GM10266 (cell line): ENCODE results near the gene SCMH1.

Source experiments
- DNase-seq: peaks from one replicate; pipeline ENCODE4 v3.0.0; 2012; ENCODE audit errors: extremely low spot score
- TF ChIP-seq, protein P1 (sequence below): IDR thresholded peaks from 2 replicates; pipeline ENCODE4 v1.5.1; 2012; ENCODE audit warnings: mild to moderate bottlenecking, low read depth; ENCODE audit not compliant: control insufficient read depth, insufficient read depth; ENCODE audit errors: missing control alignments

SCMH1 gene

DNA sequence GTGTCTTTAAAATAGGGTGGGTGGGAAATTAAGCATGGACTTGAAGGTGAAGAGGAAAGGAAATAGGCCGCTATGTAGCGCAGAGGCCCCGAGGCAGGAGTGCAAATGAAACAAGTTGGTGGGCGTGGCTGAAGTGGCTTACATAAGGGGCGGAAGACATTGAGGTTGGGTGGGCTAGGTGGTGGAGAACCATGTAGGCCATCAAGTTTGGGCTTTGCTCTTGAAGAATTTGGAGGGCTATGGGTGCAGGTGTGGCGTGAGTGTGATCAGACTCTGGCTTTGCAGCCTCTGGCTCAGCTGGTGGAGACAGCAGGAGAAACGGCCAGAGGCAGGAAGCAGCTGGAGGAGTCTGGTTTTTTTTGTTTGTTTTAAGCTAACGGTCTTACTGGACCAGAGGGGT, 227.2 kb downstream of the SCMH1 start:
- DNase-seq, result no peak
- TF ChIP-seq, protein P1, sequence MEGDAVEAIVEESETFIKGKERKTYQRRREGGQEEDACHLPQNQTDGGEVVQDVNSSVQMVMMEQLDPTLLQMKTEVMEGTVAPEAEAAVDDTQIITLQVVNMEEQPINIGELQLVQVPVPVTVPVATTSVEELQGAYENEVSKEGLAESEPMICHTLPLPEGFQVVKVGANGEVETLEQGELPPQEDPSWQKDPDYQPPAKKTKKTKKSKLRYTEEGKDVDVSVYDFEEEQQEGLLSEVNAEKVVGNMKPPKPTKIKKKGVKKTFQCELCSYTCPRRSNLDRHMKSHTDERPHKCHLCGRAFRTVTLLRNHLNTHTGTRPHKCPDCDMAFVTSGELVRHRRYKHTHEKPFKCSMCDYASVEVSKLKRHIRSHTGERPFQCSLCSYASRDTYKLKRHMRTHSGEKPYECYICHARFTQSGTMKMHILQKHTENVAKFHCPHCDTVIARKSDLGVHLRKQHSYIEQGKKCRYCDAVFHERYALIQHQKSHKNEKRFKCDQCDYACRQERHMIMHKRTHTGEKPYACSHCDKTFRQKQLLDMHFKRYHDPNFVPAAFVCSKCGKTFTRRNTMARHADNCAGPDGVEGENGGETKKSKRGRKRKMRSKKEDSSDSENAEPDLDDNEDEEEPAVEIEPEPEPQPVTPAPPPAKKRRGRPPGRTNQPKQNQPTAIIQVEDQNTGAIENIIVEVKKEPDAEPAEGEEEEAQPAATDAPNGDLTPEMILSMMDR, result no peak

DNA sequence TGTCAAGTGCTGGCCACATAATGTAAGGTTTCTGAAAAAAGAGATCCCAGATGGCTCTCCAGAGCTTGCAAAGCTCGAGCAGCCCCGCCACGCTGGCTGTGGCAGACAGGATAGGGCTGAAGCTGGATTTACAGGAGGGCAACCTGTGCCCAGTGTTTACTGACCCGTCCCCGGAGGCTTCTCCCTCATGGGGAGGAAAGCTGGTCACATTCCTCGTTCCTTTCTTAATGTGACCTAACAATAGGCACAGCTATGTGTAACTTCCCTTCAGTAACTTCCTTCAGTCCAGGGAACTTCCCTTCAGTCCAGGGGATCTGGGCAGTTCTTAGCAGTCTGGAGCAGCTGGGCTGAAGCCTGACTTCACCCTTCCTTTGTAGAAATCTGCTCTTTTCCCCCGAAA, 228.3 kb downstream of the SCMH1 start:
- TF ChIP-seq, protein P1, result no peak
- DNase-seq, result no peak

DNA sequence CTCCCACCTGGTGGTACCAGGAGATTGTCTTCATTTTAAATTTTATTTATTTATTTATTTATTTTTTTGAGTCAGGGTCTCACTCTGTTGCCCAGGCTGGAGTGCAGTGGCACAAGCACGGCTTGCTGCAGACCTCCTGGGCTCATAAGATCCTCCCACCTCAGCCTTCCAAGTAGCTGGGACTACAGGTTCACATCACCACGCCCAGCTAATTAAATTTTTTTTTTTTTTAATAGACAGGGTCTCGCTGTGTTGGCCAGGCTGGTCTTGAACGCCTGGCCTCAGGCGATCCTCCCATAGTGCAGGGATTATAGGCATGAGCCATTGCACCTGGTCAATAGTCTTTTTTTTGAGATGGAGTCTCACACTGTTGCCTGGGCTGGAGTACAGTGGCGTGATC, 229.1 kb downstream of the SCMH1 start:
- TF ChIP-seq, protein P1, result no peak
- DNase-seq, result no peak

DNA sequence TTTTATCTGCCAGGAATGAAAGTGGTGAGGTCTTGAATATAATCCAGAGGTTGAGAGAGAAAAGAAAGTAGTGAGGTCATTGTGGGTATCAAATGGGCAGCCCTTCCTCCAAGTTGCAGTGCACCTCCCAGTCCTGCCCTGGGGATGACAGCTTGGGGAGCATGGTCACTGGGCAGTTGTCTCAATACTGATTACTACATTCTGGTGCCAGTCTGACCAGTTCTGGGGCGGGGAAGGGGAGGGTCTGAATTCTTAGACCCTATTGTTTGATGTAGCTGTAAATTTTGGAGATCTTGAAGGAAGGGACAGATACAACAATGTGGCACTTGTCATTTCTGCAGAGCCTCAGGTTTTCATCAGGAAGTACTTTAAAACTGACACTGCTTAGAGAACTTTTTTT, 231.8 kb downstream of the SCMH1 start:
- TF ChIP-seq, protein P1, result no peak
- DNase-seq, result no peak

DNA sequence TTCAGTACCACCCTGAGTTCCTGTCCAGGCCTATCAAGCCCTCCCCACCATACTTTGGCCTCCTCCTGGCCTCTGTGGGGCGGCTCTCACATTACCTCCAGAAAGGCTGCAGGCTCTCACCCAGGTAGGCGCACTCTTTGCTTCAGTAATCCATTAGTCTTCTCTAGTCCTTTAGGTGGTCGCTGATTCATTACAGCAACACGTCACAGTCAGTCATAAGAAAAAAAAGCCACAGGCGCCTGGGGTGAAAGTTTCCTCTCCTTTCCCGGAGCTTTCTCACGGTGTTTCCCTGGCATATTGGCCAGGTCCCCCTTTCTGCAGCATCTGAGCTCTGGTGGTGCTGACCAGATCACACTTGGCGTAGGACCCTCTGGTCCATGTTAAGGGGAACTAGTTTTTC, 232.6 kb downstream of the SCMH1 start:
- no peak for DNase-seq
- TF ChIP-seq, protein P1, result no peak

DNA sequence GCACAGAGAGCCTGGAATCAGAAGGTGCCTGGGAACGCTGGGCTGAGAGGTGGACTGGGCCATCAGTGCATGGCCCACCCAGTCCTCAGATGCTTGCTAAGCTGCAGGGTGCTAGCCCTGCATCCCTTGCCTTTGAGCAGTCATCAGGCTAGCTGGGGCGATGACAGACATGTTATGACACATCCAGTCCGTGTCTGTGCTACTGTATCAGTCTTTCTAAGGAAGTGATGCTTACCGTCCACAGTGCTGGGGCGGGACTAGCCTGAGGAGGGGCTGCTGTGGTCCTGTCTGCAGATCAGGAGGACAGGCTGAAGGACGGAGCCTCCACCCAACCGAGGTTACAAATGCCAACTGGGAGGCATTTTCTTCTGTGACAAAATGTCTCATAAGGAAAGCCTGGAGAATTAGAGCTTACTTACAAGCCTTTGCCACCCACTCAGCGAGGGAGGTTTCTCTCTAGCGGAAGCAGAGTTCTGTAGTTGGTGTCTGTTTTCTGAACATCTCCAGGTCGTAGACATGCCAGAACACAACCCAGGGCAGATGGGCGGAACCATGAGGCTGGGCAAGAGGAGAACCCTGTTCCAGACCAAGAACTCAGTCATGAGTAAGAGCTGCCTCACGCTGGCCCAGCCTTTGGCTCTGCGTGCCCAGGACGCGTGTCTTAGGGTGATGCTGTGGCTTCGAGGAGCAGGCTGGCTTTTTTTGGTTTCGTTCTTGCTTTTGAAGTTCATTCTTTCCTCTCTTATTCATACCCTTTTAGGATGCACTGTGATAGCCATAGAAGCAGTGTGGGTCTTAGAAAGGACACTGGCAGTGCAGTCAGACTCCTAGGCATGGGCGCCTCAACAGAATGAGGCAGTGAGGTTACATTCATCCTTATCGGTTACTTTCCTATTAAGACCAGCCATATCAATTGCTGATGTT, 234.9 kb downstream of the SCMH1 start:
- no peak for DNase-seq
- TF ChIP-seq, protein P1, result no peak

DNA sequence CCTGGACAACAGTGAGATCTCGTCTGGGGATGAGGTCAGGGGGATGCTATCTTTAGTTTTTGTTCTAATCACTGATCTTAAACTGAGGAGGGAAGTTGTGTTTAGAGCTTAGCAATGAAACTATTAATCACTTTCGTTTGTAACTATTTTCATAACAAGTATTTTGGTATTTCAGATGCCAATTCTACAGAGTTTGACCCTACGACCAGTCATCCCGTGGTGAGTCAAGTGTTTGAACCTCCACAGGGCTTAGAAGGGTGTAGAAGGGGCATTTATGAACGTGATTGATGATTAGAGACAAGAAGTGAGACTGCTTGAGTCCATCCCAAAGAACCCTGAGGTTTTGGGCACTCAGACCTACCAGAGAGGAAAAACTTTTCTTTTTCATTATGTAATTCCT, 236.2 kb downstream of the SCMH1 start:
- DNase-seq, result no peak
- TF ChIP-seq, protein P1, result no peak
